ENCODE measurements around the gene EIF3K. TPM values are rescaled to one million over a fixed set of nuclear protein-coding genes. Genes with fewer than 3 reads are reported as not detected.

Gene EIF3K
- total RNA-seq, 1 experiment from 2014 or later, result 414 TPM

DNA sequence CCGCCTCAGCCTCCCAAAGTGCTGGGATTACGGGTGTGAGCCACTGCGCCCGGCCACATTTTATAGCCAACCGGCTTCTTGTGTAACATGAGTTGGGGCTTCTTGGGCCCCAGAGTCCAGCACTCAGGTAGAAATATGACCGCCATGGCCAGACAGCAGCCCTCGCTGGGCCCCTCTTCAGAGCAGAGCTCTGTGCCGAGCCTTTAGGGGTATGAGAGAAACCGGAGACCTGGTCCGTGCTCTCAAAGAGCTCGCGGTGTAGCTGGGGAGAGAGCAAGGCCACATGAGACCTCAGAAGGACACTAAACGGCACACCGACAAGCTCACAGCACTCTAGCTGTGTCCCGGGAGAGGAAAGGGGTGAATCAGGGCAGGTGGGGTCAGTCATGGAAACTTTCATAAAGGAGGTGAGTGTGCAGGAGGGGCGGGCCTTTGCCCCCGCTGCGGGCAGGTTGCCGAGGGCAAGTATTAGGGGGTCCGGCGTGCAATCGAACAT, 44.2 kb downstream of the EIF3K start:
- DNase-seq (no peak), ATAC-seq (no peak)
- Histone ChIP-seq H3K9me2 (replicated peaks; ENCODE audit: low read length) (no peaks in the 10 kb centered on the region), H3K27me3 (ENCODE audit: low read length) (no peaks in the 10 kb centered on the region), H3K79me2 (ENCODE audit: low read length) (peaks cover 98% of the 10 kb centered on the region), H3K36me3 (ENCODE audit: low read depth, low read length) (peaks cover 43% of the 10 kb centered on the region), H3K27ac (ENCODE audit: low read length) (no peak overlapping the region), H3K9ac (ENCODE audit: low read length) (no peak overlapping the region), H3F3A (ENCODE audit: low read length, unreplicated experiment) (peaks cover 13% of the 10 kb centered on the region), H3K9me3 (ENCODE audit: low read length) (no peaks in the 10 kb centered on the region), H2AFZ (ENCODE audit: low read length) (no peak overlapping the region), H3K4me3 (ENCODE audit: low read length) (no peak overlapping the region), H4K20me1 (ENCODE audit: low read length) (peaks cover 48% of the 10 kb centered on the region), H3K4me1 (ENCODE audit: insufficient read depth, low read length) (peaks cover 94% of the 10 kb centered on the region), H3K4me2 (ENCODE audit: low read length) (no peak overlapping the region)
- BruUV-seq (replicated peaks), result no TSS peak
- TF ChIP-seq, protein P1, sequence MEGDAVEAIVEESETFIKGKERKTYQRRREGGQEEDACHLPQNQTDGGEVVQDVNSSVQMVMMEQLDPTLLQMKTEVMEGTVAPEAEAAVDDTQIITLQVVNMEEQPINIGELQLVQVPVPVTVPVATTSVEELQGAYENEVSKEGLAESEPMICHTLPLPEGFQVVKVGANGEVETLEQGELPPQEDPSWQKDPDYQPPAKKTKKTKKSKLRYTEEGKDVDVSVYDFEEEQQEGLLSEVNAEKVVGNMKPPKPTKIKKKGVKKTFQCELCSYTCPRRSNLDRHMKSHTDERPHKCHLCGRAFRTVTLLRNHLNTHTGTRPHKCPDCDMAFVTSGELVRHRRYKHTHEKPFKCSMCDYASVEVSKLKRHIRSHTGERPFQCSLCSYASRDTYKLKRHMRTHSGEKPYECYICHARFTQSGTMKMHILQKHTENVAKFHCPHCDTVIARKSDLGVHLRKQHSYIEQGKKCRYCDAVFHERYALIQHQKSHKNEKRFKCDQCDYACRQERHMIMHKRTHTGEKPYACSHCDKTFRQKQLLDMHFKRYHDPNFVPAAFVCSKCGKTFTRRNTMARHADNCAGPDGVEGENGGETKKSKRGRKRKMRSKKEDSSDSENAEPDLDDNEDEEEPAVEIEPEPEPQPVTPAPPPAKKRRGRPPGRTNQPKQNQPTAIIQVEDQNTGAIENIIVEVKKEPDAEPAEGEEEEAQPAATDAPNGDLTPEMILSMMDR (conservative IDR thresholded peaks at IDR 0.05; ENCODE audit: low read depth, low read length), result no peak
- no peak for TF ChIP-seq EZH2phosphoT487 (IDR thresholded peaks at IDR 0.05; ENCODE audit: borderline replicate concordance, low read length)
- TF ChIP-seq EZH2 (IDR thresholded peaks at IDR 0.05; ENCODE audit: low read length, unreplicated experiment), result no peak
- intact Hi-C loops (cut with micrococcal nuclease), result no loop called here
- ChIA-PET CTCF (no interaction called here), POLR2A (ENCODE audit: unreplicated experiment) (no interaction called here)

DNA sequence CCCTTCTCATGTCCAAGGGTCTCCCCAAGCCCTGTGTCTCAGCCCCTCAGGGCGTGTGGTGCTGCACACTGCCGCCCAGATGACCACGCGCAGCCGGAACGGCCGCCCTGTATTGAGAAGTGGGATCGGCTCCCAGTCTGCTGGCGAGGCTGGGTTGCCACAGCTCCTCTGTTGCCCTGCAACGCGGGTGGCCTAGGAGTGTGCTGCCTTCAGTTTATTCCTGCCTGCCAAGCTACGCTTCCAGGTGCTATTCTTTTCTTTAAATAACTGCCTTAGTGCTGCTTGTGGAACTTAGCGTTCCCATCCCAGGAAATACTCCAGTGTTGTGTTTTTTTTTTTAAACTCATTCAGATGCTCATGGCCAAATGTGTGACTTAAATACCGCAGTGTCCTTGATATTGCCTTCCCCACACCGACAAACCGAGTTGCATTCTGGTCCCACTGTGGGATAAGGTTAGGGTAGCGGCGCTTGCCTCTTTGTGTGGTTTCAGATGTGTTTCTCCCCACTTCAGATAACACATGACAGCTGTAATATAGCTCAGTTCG, 45.0 kb downstream of the EIF3K start:
- Histone ChIP-seq H3K27me3 (ENCODE audit: low read length) (no peaks in the 10 kb centered on the region), H3K79me2 (ENCODE audit: low read length) (peaks cover 100% of the 10 kb centered on the region), H3K4me3 (ENCODE audit: low read length) (no peak overlapping the region), H3K4me2 (ENCODE audit: low read length) (peak overlapping the region; percentile 59; the same call in 1 of the 2 replicates), H3F3A (ENCODE audit: low read length, unreplicated experiment) (peaks cover 10% of the 10 kb centered on the region), H4K20me1 (ENCODE audit: low read length) (peaks cover 54% of the 10 kb centered on the region), H3K4me1 (ENCODE audit: insufficient read depth, low read length) (peaks cover 94% of the 10 kb centered on the region), H2AFZ (ENCODE audit: low read length) (no peak overlapping the region), H3K36me3 (ENCODE audit: low read depth, low read length) (peaks cover 49% of the 10 kb centered on the region), H3K27ac (ENCODE audit: low read length) (0 out of 2 replicates have a peak overlapping the region, but pooled peaks have one; percentile 76), H3K9ac (ENCODE audit: low read length) (no peak overlapping the region), H3K9me2 (replicated peaks; ENCODE audit: low read length) (no peaks in the 10 kb centered on the region), H3K9me3 (ENCODE audit: low read length) (no peaks in the 10 kb centered on the region)
- BruUV-seq (replicated peaks), result no TSS peak
- ChIA-PET POLR2A (ENCODE audit: unreplicated experiment) (no interaction called here), CTCF (no interaction called here)
- ATAC-seq (no peak), DNase-seq (no peak)
- intact Hi-C loops (cut with micrococcal nuclease), result no loop called here
- TF ChIP-seq EZH2 (IDR thresholded peaks at IDR 0.05; ENCODE audit: low read length, unreplicated experiment) (no peak), EZH2phosphoT487 (IDR thresholded peaks at IDR 0.05; ENCODE audit: borderline replicate concordance, low read length) (no peak)
- TF ChIP-seq, protein P1 (conservative IDR thresholded peaks at IDR 0.05; ENCODE audit: low read depth, low read length), result no peak

DNA sequence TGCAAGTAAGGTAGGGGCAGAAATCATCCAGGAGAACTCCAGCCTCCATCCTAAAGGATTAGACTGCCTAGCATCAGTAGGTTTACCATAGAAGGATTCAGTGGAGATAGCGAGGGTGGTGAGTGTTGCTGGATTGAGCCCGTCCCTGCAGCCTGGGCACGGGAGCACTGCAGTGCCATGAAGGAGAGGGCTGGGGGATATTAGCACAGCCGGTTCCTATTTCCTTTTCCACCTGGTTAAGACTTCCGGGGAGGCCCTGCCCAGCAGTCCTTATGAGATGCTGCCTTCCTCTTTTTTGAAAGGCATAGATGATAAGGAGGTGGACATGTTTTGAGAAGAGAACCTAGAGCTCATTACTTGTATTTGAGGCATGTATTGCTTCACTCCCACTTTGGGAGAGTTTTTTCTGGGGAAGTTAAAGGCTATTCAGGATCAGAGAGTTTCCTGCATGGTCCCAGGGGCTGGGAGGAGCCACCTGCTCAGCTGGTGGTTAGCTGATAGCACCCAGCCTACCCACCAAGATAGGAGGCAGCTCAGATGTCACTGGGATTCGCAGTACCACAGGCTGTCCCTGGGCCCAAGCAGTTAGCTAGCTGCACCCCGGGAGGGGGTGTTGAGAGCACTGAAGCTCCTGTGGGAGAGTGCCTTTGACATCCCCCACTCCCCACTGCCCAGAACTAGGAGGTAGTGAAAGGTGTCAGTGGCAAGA, 45.7 kb downstream of the EIF3K start:
- intact Hi-C loops (cut with micrococcal nuclease), result no loop called here
- no peak overlapping the region for H3K9ac ChIP-seq (ENCODE audit: low read length)
- H3K9me3 ChIP-seq (ENCODE audit: low read length), result no peaks in the 10 kb centered on the region
- ChIA-PET POLR2A (ENCODE audit: unreplicated experiment) (no interaction called here), CTCF (no interaction called here)
- H3F3A ChIP-seq (ENCODE audit: low read length, unreplicated experiment), result peaks cover 6% of the 10 kb centered on the region
- H2AFZ ChIP-seq (ENCODE audit: low read length), result no peak overlapping the region
- ATAC-seq (no peak; the same call in 1 of the 2 replicates), DNase-seq (no peak)
- H3K4me1 ChIP-seq (ENCODE audit: insufficient read depth, low read length), result peaks cover 88% of the 10 kb centered on the region
- H3K9me2 ChIP-seq (replicated peaks; ENCODE audit: low read length), result no peaks in the 10 kb centered on the region
- H3K4me2 ChIP-seq (ENCODE audit: low read length), result peak overlapping the region; percentile 59; the same call in 1 of the 2 replicates
- H3K36me3 ChIP-seq (ENCODE audit: low read depth, low read length), result peaks cover 48% of the 10 kb centered on the region
- H3K79me2 ChIP-seq (ENCODE audit: low read length), result peaks cover 100% of the 10 kb centered on the region
- no peaks in the 10 kb centered on the region for H3K27me3 ChIP-seq (ENCODE audit: low read length)
- no peak for TF ChIP-seq EZH2 (IDR thresholded peaks at IDR 0.05; ENCODE audit: low read length, unreplicated experiment)
- no peak for TF ChIP-seq EZH2phosphoT487 (IDR thresholded peaks at IDR 0.05; ENCODE audit: borderline replicate concordance, low read length)
- TF ChIP-seq, protein P1 (conservative IDR thresholded peaks at IDR 0.05; ENCODE audit: low read depth, low read length), result no peak
- no TSS peak for BruUV-seq (replicated peaks)
- H4K20me1 ChIP-seq (ENCODE audit: low read length), result peaks cover 54% of the 10 kb centered on the region
- peak overlapping the region; percentile 76 for H3K27ac ChIP-seq (ENCODE audit: low read length)
- H3K4me3 ChIP-seq (ENCODE audit: low read length), result no peak overlapping the region

Data from PC-3 (cell line).